Neural progenitor cell (in vitro differentiated cells): Measurements from ENCODE around the gene GPR137B.

Source experiments
- EZH2 ChIP-seq: fragments of 200-600 bp; sonication (generic); IDR thresholded peaks from 2 replicates; pipeline ENCODE4 v1.6.1; 2017; ENCODE audit warnings: antibody characterized with exemption, mild to moderate bottlenecking, moderate library complexity
- TF ChIP-seq, protein P1 (sequence below): fragments of 200-600 bp; sonication (generic); IDR thresholded peaks from 2 replicates; pipeline ENCODE4 v1.5.1; 2017; ENCODE audit warnings: antibody characterized with exemption, mild to moderate bottlenecking

DNA sequence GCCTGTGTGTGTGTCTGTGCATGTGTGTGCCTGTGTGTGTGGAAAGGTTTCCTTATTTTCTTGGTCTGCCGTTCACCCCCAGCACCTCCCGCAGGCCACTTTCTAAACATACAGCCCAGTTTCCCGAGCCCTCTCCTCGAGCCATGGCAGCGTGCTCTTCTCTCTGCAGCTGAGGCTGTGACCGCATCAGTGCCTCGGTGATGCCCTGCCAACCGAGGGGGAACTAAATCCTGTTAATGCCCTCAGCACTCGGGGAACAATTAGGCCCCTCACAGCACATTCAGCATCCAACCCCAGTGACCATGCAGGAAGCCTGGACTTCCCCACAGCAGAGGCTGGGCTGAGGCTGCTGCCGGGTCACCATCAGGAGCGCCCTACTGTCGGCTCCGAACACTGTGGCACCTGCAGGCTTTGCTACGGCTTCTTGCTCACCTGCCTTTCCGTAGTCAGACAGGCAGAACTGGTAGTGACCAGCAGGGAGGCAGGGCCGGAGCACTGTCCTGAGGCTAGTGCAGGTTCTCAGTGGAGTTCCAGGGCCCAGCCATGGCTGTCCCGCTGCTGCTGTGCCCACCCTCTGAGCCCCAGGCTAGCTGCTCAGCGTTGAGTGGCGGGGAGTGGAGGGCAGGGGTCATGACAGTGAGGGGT, 8.1 kb downstream of the GPR137B start:
- TF ChIP-seq, protein P1, sequence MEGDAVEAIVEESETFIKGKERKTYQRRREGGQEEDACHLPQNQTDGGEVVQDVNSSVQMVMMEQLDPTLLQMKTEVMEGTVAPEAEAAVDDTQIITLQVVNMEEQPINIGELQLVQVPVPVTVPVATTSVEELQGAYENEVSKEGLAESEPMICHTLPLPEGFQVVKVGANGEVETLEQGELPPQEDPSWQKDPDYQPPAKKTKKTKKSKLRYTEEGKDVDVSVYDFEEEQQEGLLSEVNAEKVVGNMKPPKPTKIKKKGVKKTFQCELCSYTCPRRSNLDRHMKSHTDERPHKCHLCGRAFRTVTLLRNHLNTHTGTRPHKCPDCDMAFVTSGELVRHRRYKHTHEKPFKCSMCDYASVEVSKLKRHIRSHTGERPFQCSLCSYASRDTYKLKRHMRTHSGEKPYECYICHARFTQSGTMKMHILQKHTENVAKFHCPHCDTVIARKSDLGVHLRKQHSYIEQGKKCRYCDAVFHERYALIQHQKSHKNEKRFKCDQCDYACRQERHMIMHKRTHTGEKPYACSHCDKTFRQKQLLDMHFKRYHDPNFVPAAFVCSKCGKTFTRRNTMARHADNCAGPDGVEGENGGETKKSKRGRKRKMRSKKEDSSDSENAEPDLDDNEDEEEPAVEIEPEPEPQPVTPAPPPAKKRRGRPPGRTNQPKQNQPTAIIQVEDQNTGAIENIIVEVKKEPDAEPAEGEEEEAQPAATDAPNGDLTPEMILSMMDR, result no peak
- TF ChIP-seq EZH2, result no peak
